GM18873 (cell line): Measurements from ENCODE around the gene VPS33B.

Experiments used
- ATAC-seq: cut with Tn5 transposase; IDR thresholded peaks from one replicate; pipeline ENCODE4 v1.9.1; 2021; ENCODE audit warnings: mild to moderate bottlenecking, moderate library complexity, moderate number of reproducible peaks; ENCODE audit not compliant: unreplicated experiment, low FRiP score

The VPS33B gene

GRCh38 chr15:90986790-90987507, 35.4 kb downstream of the VPS33B start:
- ATAC-seq: peak; percentile 48

GRCh38 chr15:90982135-90982534, 40.3 kb downstream of the VPS33B start:
- no peak for ATAC-seq

- no peak for ATAC-seq
These were observed 40.7 kb downstream of the VPS33B start for GRCh38 chr15:90981681-90982080.

- no peak for ATAC-seq
These were observed 42.8 kb downstream of the VPS33B start for GRCh38 chr15:90979582-90979981.

- ATAC-seq: no peak
These were observed 48.2 kb downstream of the VPS33B start for GRCh38 chr15:90974216-90974615.

GRCh38 chr15:90972133-90972532, 50.3 kb downstream of the VPS33B start:
- no peak for ATAC-seq

GRCh38 chr15:90970274-90970673, 52.1 kb downstream of the VPS33B start:
- no peak for ATAC-seq

GRCh38 chr15:90968434-90968833, 54.0 kb downstream of the VPS33B start:
- no peak for ATAC-seq

- no peak for ATAC-seq
These were observed 55.2 kb downstream of the VPS33B start for GRCh38 chr15:90967206-90967605.

- ATAC-seq: no peak
These were observed 56.1 kb downstream of the VPS33B start for GRCh38 chr15:90966262-90966661.

- no peak for ATAC-seq
These were observed 60.4 kb downstream of the VPS33B start for GRCh38 chr15:90962021-90962420.

GRCh38 chr15:90960298-90961091, 61.9 kb downstream of the VPS33B start:
- no peak for ATAC-seq

GRCh38 chr15:90959894-90960293, 62.5 kb downstream of the VPS33B start:
- ATAC-seq: no peak

GRCh38 chr15:90959028-90959595, 63.3 kb downstream of the VPS33B start:
- no peak for ATAC-seq

GRCh38 chr15:90957791-90958190, 64.6 kb downstream of the VPS33B start:
- ATAC-seq: no peak

GRCh38 chr15:90957031-90957790, 65.2 kb downstream of the VPS33B start:
- no peak for ATAC-seq

- ATAC-seq: no peak
These were observed 65.9 kb downstream of the VPS33B start for GRCh38 chr15:90956274-90957030.

- ATAC-seq: no peak
These were observed 66.6 kb downstream of the VPS33B start for GRCh38 chr15:90955624-90956273.
